NT2/D1 (cell line): Measurements from ENCODE around the gene PSMD5.

Source experiments
- DNase-seq: peaks from one replicate; pipeline ENCODE4 v3.0.0-alpha.2; 2011; ENCODE audit warnings: low read depth, low spot score
- H3K27me3 ChIP-seq: 2 replicates; pipeline ENCODE4 v1.6.0; 2011; ENCODE audit warnings: mild to moderate bottlenecking; ENCODE audit not compliant: insufficient read length, insufficient read depth
- H3K36me3 ChIP-seq: 2 replicates; pipeline ENCODE4 v1.6.1; 2011; ENCODE audit warnings: mild to moderate bottlenecking, low read length, mixed read lengths; ENCODE audit not compliant: insufficient read depth, insufficient read length
- H3K4me1 ChIP-seq: 2 replicates; pipeline ENCODE4 v1.5.1; 2011; ENCODE audit not compliant: insufficient read depth, insufficient read length
- H3K4me3 ChIP-seq: 2 replicates; pipeline ENCODE4 v1.5.1; 2011; ENCODE audit warnings: low read depth; ENCODE audit not compliant: insufficient read length
- H3K9ac ChIP-seq: 2 replicates; pipeline ENCODE4 v1.6.0; 2011; ENCODE audit warnings: low read depth; ENCODE audit not compliant: insufficient read length
- H3K9me3 ChIP-seq: 2 replicates; pipeline ENCODE4 v1.5.1; 2011; ENCODE audit warnings: mild to moderate bottlenecking, low read length; ENCODE audit not compliant: insufficient read depth
- SUZ12 ChIP-seq: IDR thresholded peaks from 2 replicates; pipeline ENCODE4 v1.6.1; 2011; ENCODE audit not compliant: insufficient read length, insufficient read depth; ENCODE audit errors: extremely low read depth
- YY1 ChIP-seq: IDR thresholded peaks from 2 replicates; pipeline ENCODE4 v1.6.1; 2011; ENCODE audit not compliant: insufficient read length, insufficient read depth
- ZNF274 ChIP-seq: IDR thresholded peaks from 2 replicates; pipeline ENCODE4 v1.6.1; 2011; ENCODE audit warnings: mild to moderate bottlenecking, low read depth, low read length

PSMD5 gene

DNA sequence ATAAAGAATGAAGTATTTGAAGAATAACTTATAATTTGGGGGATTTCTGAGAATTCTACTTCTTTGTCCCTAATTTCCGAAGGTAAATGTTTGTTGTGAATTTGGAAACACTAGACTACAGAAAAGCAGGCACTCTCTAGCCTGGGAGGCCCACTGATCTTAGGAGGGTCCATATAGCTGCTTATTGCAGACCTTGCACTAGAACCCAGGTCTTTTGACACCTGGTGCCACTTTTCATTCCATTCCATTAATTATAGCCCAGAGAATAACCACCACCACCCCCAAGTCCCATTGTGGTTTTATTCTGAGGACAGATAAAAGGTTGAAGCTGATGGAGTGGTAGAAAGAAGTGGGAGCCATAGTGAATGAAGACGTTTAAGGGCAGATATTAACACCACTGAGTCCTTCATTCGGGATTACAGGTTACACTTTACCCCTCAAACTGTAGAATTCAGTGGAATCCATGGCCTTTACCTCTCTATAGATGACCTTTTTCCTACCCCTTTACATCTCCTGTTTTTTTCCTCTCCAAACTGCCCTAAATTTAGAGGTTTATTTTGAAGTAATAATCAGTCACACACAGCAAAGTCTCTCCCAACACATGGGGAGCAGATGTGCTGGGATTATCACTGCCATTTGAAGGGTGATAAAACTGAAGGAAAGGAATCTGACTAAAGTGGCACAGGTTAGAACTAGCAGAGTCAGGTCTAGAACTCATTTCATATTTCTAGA lies 12.0 kb upstream of the PSMD5 start:
- DNase-seq = no peak
- no peaks in the 10 kb centered on the region for H3K9me3 ChIP-seq
- no peak overlapping the region for H3K4me3 ChIP-seq
- H3K9ac ChIP-seq = no peak overlapping the region
- TF ChIP-seq ZNF274 = no peak
- TF ChIP-seq YY1 = no peak
- TF ChIP-seq SUZ12 = no peak
- peaks cover 12% of the 10 kb centered on the region for H3K4me1 ChIP-seq
- no peaks in the 10 kb centered on the region for H3K27me3 ChIP-seq
- peaks cover 48% of the 10 kb centered on the region for H3K36me3 ChIP-seq

DNA sequence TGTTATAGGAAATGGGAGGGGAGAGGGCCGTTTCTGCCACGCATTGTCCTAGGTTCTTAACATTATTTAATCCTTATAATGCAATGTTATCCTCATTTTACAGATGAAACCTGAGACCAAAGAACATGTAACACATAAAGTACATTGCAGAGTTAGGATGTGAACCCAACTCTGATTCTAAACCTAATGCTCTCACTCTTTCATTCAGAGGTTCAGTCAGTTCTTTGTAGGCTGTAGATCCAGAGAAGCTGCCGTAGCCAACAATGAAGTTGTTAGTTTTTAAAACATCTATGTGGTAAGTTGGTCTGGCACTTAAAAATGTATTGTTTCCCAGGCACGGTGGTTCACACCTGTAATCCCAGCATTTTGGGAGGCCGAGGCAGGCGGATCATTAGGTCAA lies 10.5 kb upstream of the PSMD5 start:
- TF ChIP-seq YY1 (no peak), SUZ12 (no peak), ZNF274 (no peak)
- Histone ChIP-seq H3K36me3 (peaks cover 34% of the 10 kb centered on the region), H3K4me1 (peaks cover 12% of the 10 kb centered on the region), H3K27me3 (no peaks in the 10 kb centered on the region), H3K9me3 (no peaks in the 10 kb centered on the region), H3K4me3 (no peak overlapping the region), H3K9ac (no peak overlapping the region)
- DNase-seq = no peak

DNA sequence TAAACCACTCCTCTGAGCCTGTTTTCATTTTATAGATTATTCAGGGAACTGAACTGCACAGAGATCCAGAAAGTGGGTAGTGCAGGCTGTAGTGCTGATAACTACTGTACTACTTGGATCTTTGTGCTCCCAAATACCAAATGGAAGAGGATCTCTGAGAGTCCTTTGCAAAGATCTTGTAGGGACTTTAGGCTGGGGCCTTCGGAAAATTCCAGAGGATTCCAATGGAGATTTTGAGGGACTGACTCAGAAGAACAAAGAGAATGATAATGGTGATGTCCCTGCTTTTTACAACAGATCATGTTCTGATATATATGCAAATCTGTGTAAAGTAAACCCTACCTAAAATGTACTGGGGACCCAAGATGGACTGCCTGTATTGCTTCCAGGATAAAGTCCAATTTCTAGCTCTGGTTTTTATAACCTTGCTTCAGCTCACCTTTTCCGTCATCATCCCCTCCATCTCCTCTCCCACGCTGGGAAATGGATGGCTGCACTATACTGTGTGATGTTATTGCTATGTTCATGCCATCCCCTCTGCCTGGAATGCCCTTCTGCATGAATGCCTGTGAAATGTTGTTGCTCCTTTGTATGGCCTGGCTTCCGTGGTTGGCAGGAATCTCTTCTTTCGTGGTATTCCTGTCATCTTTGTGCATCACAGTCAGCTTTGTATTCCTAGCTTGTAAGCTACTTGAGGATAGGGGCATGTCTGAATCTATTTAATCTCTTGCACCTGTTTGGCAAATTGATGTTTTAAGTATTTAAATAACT lies 9.7 kb upstream of the PSMD5 start:
- Histone ChIP-seq H3K4me3 (no peak overlapping the region), H3K27me3 (no peaks in the 10 kb centered on the region), H3K9ac (no peak overlapping the region), H3K9me3 (no peaks in the 10 kb centered on the region), H3K4me1 (peaks cover 12% of the 10 kb centered on the region), H3K36me3 (peaks cover 26% of the 10 kb centered on the region)
- DNase-seq = peak; percentile 76
- no peak for TF ChIP-seq YY1
- no peak for TF ChIP-seq SUZ12
- TF ChIP-seq ZNF274 = no peak

DNA sequence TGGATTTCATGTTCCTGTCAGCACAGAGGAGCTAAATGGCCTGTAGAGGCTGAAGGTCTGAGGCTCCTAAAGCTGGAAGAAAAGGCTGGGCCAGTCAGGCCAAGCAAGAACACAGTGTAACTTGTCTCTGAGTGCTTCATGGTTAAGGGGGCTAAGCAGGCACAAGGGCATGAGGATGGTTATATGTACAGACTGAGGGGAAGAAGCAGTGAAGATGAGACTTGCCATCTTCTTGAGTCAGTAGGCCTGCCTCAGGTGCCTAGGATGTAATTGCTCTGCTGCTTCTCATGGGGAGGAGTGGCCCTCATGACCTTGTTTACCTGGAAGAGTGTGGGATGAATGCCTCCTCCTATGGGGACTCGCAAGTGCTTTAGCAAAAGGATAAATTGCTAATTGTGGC lies 8.7 kb upstream of the PSMD5 start:
- no peak overlapping the region for H3K4me3 ChIP-seq
- H3K27me3 ChIP-seq = no peaks in the 10 kb centered on the region
- TF ChIP-seq YY1 (no peak), SUZ12 (no peak), ZNF274 (no peak)
- DNase-seq = no peak
- no peak overlapping the region for H3K9ac ChIP-seq
- peaks cover 17% of the 10 kb centered on the region for H3K36me3 ChIP-seq
- H3K4me1 ChIP-seq = peaks cover 12% of the 10 kb centered on the region
- no peaks in the 10 kb centered on the region for H3K9me3 ChIP-seq

- DNase-seq = no peak
- no peak overlapping the region for H3K4me3 ChIP-seq
- H3K27me3 ChIP-seq = no peaks in the 10 kb centered on the region
- no peaks in the 10 kb centered on the region for H3K9me3 ChIP-seq
- H3K9ac ChIP-seq = no peak overlapping the region
- peaks cover 12% of the 10 kb centered on the region for H3K4me1 ChIP-seq
- H3K36me3 ChIP-seq = peaks cover 13% of the 10 kb centered on the region
- TF ChIP-seq SUZ12 (no peak), ZNF274 (no peak)
These were observed 7.6 kb upstream of the PSMD5 start for GRCh38 chr9:120850315-120850714.

DNA sequence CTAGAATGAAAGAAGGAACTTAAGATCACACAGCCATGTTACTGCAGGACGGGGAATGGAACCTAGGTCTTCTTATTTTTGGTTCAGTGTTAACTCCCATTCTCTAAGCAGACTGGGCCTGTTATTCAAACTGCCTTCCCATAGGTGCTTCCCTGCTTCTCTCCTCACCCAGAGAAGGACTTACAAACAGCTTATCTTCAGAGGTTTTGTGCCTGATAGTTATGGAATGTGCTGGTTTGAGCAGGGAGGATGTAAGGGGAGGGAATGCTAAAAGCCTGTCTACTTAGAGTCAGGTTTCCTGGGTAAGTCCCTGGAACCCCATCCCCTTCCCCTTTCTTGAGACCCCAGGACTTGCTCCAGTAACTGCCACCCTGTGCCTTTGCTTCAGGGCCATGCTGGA lies 4.2 kb upstream of the PSMD5 start:
- peaks cover 12% of the 10 kb centered on the region for H3K36me3 ChIP-seq
- no peak overlapping the region for H3K9ac ChIP-seq
- no peak overlapping the region for H3K4me3 ChIP-seq
- peaks cover 7% of the 10 kb centered on the region for H3K4me1 ChIP-seq
- H3K9me3 ChIP-seq = peaks cover 5% of the 10 kb centered on the region; the same call in 1 of the 2 replicates
- no peaks in the 10 kb centered on the region for H3K27me3 ChIP-seq
- DNase-seq = no peak
- TF ChIP-seq ZNF274 (no peak), SUZ12 (no peak), YY1 (no peak)

DNA sequence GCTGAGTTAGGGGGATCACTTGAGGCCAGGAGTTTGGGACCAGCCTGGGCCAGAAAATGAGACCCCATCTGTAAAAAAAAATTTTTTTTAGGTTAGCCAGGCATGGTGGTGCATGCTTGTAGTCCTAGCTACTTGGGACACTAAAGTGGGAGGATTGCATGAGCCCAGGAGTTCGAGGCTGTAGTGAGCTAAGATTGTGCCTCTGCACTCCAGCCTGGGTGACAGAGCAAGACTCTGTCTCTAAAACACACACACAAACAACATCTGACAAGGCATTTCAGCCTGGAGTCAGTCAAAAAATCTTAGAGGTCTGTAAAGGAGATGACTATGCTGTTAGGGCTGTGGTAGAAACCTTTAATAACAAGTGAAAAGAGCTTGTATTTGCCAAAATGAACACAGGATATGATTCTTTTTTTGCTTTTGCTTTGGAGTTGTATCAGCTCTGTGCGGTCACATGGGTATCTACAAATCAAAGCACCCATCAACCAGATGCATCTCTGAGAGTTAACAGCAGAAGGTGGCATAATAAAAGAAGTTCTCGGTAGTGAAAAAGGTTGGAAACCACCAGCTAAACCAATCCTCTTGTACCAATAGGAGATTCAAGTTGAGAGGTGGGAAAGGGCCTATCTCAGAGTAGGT lies 3.6 kb upstream of the PSMD5 start:
- Histone ChIP-seq H3K4me1 (peaks cover 2% of the 10 kb centered on the region), H3K9me3 (peaks cover 5% of the 10 kb centered on the region; the same call in 1 of the 2 replicates), H3K9ac (no peak overlapping the region), H3K27me3 (no peaks in the 10 kb centered on the region), H3K36me3 (peaks cover 15% of the 10 kb centered on the region), H3K4me3 (no peak overlapping the region)
- TF ChIP-seq SUZ12 (no peak), YY1 (no peak), ZNF274 (no peak)
- no peak for DNase-seq
